Muscle of arm (tissue), 12 donors: ENCODE data around the gene COMMD1. TPM values are rescaled to one million over a fixed set of nuclear protein-coding genes. Genes with fewer than 3 reads are reported as not detected.
A peak's percentile ranks its signal among the peaks of the same experiment; 100 is the strongest.
"Not testable (repeated sequence)": the region's sequence is repeated elsewhere in the genome, so short reads cannot be mapped to it uniquely, and the experiment has no call there.

Experiments
- DNase-seq: peaks from one replicate; pipeline ENCODE4 v3.0.0-alpha.2; 2013
- polyA plus RNA-seq, 12 donors: library from polyadenylated mRNA; unstranded; fragments of 120-200 nt; gene quantifications; one replicate each; pipeline ENCODE4 v1.2.1, GENCODE V29; 2013; ENCODE audit not compliant: insufficient read length in 12 of 12

Gene COMMD1
- polyA plus RNA-seq, 12 donors, result 45.9 to 110 (median 75.6) TPM; not detected in 1

DNA sequence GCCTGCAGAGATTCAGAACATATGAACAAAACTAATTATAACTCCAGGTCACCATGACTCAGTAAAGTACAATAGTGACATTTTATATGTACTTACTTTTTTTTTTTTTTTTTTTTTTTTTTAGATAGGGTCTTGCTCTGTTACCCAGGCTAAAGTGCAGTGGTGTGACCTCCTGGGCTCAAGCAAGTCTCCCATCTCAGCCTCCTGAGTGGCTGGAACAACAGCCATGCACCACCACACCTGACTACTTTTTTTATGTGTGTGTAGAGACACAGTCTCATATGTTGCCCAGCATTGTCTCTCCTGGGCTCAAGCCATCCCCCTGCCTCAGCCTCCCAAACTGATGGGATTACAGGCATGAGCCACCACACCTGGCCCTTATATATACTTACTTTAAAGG, 159.8 kb downstream of the COMMD1 start:
- DNase-seq, result no peak

DNA sequence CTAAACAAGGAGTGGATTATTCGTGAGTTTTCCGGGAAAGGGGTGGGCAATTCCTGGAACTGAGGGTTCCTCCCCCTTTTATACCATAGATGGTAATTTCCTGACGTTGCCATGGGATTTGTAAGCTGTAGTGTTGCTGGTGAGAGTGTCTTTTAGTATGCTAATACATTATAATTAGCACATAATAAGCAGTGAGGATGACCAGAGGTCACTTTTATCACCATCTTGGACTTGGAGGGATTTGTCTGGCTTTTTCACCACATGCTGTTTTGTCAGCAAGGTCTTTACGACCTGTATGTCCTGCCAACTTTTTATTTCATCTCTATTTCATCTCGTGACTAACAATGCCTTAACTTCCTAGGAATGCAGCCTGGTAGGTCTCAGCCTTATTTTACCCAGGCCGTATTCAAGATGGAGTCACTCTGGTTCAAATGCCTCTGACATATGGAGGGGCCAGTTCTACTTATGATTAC, 165.7 kb downstream of the COMMD1 start:
- no peak for DNase-seq

DNA sequence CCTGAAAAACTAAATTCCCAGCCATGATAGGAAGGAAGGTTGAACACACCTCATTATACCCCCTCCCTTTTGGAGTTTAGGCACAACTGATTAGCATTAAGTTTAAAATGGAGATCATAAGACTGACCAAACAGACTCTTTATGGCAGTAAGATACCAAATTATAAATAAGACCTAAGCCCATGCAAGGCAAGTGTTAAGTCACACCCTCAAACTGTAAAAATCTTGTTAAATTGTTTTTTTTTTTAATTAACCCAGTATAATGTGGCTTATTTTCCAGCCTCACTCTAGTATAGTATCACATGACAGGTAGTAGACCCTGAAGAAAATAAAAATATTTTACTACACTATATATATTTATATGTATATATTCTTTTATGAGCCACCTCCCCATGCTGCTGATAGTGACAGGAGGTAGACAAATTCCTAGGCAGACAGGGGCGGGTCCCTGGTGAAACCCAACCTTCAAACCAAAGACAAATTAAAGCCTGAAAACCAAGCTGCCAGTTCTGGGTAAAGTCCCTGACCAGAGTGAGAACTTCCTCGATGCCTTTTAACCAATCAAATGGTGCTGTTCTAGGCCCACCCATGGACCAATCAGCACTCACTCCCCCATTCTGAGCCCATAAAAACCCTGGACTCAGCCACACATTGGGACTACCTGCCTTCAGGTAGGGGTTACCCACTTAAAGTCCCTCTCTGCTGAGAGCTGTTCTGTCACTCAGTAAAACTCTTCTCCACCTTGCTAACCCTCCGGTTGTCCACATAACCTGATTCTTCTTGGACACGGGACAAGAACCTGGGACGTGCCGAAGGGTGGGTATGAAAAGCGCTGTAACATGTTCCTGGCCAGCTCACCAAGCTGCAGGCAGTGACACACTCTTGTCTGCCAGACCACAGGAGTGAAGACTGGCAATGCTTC, 166.5 kb downstream of the COMMD1 start:
- no peak for DNase-seq

DNA sequence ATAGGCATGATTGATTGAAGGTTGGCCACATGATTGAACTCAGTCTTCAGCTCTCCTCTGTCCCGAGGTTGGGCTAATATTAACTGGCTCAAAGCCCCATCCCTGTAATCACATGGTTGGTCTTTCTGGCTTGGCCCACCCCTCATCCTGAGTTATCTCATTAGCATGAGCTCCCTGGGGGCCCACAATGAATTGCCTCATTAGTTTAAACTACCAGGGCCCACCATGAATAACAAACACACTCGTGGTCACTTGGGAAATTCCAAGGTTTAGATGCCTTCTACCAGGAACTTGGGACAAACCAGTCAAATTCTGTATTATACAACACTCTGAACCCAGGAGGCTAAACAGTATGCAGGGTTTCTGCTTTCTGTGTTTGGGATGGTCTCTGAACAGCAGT, 168.8 kb downstream of the COMMD1 start:
- DNase-seq, result no peak

DNA sequence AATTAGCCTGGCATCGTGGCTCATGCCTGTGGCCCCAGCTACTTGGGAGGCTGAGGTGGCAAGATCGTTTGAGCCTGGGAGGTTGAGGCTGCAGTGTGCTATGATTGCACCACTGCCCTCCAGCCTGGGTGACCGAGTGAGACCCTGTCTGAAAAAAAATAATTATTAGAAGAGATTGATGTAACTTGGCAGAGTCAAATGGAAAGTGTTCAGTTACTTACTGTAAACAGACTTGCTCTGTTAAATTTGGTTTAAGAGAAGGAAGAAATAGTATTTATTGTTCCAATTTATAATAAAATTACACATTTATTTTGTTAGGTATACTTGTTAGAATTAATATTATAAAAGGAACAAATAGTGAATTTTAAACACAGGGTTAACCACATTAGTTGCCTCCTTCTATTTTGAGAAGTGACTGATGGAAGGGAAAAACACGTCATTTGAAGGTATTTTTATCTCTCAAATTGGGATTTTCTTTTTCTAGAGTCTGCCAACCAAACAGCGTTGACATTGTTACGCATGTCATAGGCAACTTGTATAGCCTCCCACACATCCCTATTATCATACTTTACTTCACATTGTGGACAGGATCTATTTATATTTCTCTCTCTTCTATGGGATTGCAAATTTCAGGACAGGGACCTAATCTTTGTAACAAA, 171.6 kb downstream of the COMMD1 start:
- DNase-seq, result peak; percentile 19

GRCh38 chr2:62084801-62085200, 179.3 kb downstream of the COMMD1 start:
- DNase-seq, result peak; percentile 28

DNA sequence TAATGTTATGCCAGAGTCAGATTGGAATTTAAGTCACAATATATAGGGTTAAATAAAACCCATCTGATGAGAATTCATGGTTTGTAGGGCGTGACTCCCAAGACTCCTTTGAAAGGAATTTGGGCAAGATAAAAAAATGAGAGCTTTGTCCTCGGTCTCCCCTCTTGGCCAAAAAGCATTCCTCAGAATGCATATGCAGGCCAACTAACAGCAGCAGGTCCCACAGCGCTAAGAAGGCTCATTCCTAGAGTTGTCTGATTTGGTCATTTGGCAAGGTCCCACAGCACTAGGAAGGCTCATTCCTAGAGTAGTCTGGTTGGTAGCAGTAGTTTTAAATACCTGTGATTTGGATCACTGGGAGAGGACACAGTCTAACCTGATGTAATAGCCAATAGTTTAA, 184.2 kb downstream of the COMMD1 start:
- no peak for DNase-seq

GRCh38 chr2:62091471-62091870, 186.0 kb downstream of the COMMD1 start:
- no peak for DNase-seq

DNA sequence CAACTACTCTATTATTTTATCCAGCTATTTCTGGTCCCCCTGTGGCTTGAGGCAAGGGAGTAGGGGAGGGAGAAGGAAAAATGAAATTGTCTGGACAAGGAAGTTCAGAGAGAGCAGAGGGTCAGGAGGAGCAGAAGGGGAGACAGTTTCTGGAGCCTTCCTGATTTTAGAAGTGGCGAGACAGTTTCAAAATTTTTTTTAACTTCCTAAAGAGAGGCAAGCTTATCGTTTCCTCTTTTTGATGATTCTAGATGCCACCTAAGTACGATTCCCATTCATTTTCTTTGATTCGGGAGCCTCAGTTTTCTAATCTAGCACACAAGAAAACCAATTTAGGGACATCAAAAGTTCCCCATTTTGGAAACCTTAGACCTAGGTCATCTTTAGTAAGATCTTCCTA, 193.6 kb downstream of the COMMD1 start:
- DNase-seq, result no peak

DNA sequence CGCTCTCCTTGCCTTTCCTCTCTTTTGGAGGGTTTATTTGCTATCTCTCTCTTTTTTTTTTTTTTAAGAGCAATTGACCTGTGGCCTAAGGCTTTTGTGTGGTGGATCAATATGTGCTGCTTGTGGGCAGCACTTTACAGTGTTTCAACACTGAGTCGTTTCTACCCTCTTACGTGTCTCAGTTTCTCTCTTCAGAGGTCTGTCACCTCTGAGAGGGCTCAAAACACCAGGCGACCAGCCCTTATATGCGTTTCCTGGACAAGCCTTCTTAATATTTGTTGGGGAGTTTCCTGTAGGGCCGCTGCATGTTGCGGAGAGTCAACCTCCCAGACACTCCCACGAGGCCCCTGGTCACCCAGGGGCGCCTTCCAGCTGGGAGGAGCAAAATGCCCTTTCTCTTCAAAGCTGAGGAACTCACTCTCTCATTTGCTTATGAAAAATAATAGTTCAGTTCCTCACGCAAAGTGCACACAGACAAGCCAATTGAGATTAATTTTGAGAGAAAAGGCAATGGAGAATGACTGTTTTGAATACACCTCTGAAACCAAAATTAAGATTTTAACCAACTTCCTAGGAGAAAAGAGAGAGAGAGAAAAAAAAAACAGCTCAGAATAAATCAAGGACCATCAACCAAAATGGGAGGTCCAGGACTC, 194.2 kb downstream of the COMMD1 start:
- DNase-seq, result no peak

DNA sequence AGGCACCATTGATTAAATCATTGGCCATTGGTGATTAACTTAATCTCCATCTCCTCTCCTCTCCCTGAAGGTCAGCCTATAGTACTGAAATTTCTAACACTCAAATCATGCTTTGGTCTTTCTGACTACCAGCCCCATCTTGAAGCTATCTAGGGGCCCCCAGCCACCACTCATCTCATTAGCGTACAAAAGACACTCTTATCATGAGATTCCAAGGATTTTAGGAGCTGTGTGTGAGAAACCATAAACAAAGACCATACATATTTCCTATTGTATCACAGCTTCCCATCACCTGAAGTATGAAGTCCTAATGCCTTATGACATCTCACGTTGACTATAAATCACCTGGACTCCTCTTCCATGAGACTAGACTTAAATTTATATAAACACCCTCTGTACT, 196.4 kb downstream of the COMMD1 start:
- DNase-seq, result no peak

- DNase-seq, result no peak
Observed at GRCh38 chr2:62102402-62102920, 197.0 kb downstream of the COMMD1 start.

- DNase-seq, result no peak
Observed at GRCh38 chr2:62109554-62109953, 204.1 kb downstream of the COMMD1 start.

DNA sequence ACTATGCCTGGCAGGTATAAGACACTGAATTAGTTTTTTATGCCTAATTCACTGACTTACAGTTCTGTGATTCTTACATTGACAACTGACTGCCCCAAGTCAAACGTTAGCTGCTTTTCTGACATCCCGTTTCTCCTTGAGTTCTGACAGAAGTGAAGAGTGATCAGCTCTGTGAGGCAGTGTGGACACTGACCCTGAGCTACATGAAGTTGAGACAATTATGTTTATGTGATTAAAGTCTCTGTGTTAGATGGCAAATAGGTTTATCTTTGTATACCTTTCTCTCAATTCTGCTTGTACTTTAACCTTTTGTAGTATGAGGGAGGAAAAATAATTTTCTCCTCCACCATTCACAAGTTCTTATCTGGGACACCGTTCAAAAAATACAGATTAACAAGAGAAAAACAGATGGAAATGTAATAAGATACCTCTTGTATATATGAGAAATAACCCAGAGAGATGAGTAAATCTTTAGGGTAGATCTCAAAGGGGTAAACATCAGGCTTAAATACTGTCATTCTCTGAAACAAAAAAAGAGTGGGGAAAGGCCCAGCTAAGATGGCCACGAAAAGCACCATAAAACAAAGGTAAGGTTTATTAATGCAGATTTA, 205.0 kb downstream of the COMMD1 start:
- DNase-seq, result no peak

- DNase-seq, result no peak
Observed at GRCh38 chr2:62112179-62112578, 206.7 kb downstream of the COMMD1 start.

DNA sequence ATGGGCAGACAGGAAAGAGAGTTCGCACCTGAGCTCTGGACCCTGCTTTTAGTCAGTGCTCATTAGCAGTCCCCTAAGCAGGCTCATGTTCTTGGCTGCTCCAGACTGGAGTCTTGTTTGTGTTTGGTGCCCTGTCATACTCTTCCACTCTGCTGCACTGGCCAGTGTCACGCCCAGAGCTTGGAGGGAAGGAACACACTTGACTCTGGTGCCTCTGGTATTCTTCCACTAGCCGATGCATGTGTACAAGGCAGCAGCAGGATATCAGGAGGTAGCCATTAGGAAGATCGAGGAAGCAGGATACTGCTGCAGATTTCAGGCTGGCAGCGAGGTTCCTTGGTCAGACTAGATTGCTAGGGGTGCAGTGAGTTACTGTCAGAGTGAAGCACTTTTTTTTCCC, 209.1 kb downstream of the COMMD1 start:
- DNase-seq, result no peak

GRCh38 chr2:62116983-62117382, 211.5 kb downstream of the COMMD1 start:
- DNase-seq, result no peak

DNA sequence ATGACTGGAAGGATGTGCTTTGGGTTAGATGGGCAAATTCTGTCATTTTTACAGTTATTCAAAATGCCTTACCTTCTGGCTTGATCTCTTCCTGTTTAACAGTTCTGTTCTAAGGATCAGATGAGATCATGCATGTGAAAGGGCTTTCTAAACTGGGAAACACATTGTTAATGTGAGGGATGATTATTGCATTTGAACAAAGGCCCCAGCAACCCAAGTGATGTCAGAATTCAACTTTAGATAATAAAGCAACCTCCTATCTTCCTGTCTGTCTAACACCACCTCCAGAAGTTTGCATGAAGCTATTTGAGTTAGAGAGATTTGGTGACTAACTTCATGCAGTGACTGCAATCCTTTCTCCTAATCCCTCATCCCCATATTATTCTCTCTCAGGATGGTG, 212.7 kb downstream of the COMMD1 start:
- DNase-seq, result no peak

DNA sequence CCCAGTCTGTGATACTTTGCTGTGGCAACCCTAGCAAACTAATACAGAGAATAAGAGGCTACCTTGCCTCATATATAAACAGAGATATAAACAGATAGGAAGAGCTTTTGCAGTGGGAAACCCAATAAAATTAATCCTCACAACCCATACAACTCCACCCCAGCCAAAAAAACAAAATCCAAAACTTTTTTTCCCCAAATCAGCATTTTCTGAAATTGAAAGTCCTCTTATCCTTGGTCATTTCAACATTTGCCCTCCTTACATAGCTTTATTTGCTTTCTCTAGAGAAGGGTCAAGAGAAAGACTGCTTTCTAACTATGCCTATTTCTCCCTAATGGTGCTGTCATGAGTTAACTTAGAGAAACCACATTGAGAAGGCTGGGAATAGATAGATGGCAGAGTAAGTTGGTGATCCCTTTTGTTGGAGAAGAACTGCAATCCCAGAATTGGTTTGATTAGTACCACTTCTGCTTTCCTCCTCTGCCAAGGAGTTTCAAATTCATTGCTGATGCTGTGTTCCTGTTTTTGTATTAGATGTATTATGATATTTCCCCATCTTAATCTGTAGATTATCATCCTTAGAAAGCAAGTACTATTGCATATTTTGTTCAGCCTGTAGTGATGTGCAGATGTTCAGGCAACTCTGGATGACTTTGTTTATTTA, 214.0 kb downstream of the COMMD1 start:
- DNase-seq, result no peak

DNA sequence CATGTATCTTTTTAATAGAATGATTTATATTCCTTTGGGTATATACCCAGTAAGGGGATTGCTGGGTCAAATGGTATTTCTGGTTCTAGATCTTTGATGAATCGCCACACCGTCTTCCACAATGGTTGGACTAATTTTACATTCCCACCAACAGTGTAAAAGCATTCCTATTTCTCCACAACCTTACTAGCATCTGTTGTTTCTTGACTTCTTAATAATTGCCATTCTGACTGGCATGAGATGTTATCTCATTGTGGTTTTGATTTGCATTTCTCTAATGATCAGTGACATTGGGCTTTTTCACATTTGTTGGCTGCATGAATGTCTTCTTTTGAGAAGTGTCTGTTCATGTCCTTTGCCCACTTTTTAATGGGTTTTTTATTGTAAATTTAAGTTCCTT, 220.8 kb downstream of the COMMD1 start:
- not testable (repeated sequence) for DNase-seq

DNA sequence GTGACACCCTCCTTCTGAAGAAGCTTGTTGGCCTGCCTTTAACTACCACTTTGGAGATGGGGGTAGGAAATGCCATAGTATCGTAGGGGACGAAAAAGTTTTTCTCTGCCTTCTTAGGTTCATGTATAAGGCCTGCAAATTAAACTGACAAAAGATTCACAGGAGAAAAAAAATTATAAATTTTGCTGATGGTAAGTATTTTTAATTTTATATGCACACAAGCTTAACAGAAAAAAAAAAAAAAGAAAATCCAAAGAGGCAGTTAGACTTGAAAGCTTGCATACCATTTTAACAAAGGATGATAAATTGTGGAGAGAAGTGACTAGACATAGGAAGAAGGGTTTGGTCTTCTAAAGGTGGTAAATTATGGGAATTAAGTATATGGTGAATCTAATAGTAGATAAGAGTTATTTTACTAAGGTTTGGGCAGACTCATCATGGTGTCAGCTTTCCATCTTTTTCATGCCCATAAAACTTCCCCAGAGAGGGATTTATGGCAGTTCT, 227.9 kb downstream of the COMMD1 start:
- no peak for DNase-seq
